GM23338 (cell line): Measurements from ENCODE around the gene USP21. TPM values are rescaled to one million over a fixed set of nuclear protein-coding genes. Genes with fewer than 3 reads are reported as not detected.

Source experiments
- ATAC-seq: fragments of 200-7000 bp; cut with Tn5 transposase; 3 replicates; pipeline ENCODE4 v1.9.1; 2020
- DNase-seq: peaks from one replicate; pipeline ENCODE4 v3.0.0-alpha.2; 2015; ENCODE audit warnings: low spot score
- H2AFZ ChIP-seq: fragments of 200-600 bp; sonication (generic); 2 replicates; pipeline ENCODE4 v1.8.0; 2016; ENCODE audit warnings: antibody characterized with exemption, mild to moderate bottlenecking, moderate library complexity
- H3F3A ChIP-seq: fragments of 200-600 bp; sonication (generic); replicated peaks from 2 replicates; pipeline ENCODE4 v1.8.0; 2017; ENCODE audit warnings: antibody characterized with exemption, mixed run types, low read depth
- H3K27ac ChIP-seq: fragments of 200-600 bp; sonication (generic); 2 replicates; pipeline ENCODE4 v1.6.1; 2016; ENCODE audit warnings: low read depth
- H3K27me3 ChIP-seq: fragments of 200-600 bp; sonication (generic); 2 replicates; pipeline ENCODE4 v1.8.0; 2016; ENCODE audit warnings: mild to moderate bottlenecking, mixed run types, moderate library complexity; ENCODE audit not compliant: insufficient read depth
- H3K36me3 ChIP-seq: fragments of 200-600 bp; sonication (generic); 2 replicates; pipeline ENCODE4 v1.8.0; 2016; ENCODE audit warnings: mild to moderate bottlenecking; ENCODE audit not compliant: insufficient read depth
- H3K4me1 ChIP-seq: fragments of 200-600 bp; sonication (generic); 2 replicates; pipeline ENCODE4 v1.8.0; 2016; ENCODE audit warnings: mild to moderate bottlenecking, moderate library complexity; ENCODE audit not compliant: insufficient read depth
- H3K4me2 ChIP-seq: fragments of 200-600 bp; sonication (generic); 2 replicates; pipeline ENCODE4 v1.7.1; 2017; ENCODE audit warnings: mixed run types
- H3K4me3 ChIP-seq: fragments of 200-600 bp; sonication (generic); 2 replicates; pipeline ENCODE4 v1.6.1; 2016; ENCODE audit warnings: mixed run types
- H3K79me2 ChIP-seq: fragments of 200-600 bp; sonication (generic); replicated peaks from 2 replicates; pipeline ENCODE4 v1.8.0; 2017; ENCODE audit warnings: mild to moderate bottlenecking; ENCODE audit not compliant: insufficient read depth
- H3K9me2 ChIP-seq: fragments of 200-600 bp; sonication (generic); 2 replicates; pipeline ENCODE4 v1.8.0; 2017; ENCODE audit not compliant: insufficient read depth
- H4K20me1 ChIP-seq: fragments of 200-600 bp; sonication (generic); replicated peaks from 2 replicates; pipeline ENCODE4 v1.8.0; 2017; ENCODE audit warnings: mild to moderate bottlenecking; ENCODE audit not compliant: insufficient read depth
- H3K27ac Mint-ChIP-seq: 2 replicates; pipeline ENCODE4 v1.8.0; 2020; ENCODE audit warnings: inconsistent platforms, mild to moderate bottlenecking, moderate library complexity, mixed read lengths
- H3K27me3 Mint-ChIP-seq: 3 replicates; pipeline ENCODE4 v1.8.0; 2022; ENCODE audit warnings: low read depth, mild to moderate bottlenecking, moderate library complexity, mixed read lengths, inconsistent platforms; ENCODE audit not compliant: insufficient read depth, poor library complexity
- H3K36me3 Mint-ChIP-seq: 3 replicates; pipeline ENCODE4 v1.8.0; 2021; ENCODE audit warnings: low read depth, mild to moderate bottlenecking, inconsistent platforms, moderate library complexity, mixed read lengths
- H3K4me1 Mint-ChIP-seq: 3 replicates; pipeline ENCODE4 v1.8.0; 2020; ENCODE audit warnings: mild to moderate bottlenecking, inconsistent platforms, mixed read lengths
- H3K4me3 Mint-ChIP-seq: 3 replicates; pipeline ENCODE4 v1.8.0; 2021; ENCODE audit warnings: moderate library complexity, mild to moderate bottlenecking, inconsistent platforms, mixed read lengths
- H3K9me3 Mint-ChIP-seq: 3 replicates; pipeline ENCODE4 v1.8.0; 2020; ENCODE audit warnings: moderate library complexity, mild to moderate bottlenecking, inconsistent platforms, mixed read lengths
- CREB1 ChIP-seq: fragments of 250-450 bp; sonication (Bioruptor Pico); IDR thresholded peaks from 2 replicates; pipeline ENCODE4 v1.5.0; 2020; ENCODE audit warnings: low read depth, mild to moderate bottlenecking, moderate library complexity
- EZH2 ChIP-seq: fragments of 200-600 bp; sonication (generic); IDR thresholded peaks from one replicate; pipeline ENCODE4 v1.8.0; 2017; ENCODE audit warnings: antibody characterized with exemption, mild to moderate bottlenecking, low read depth; ENCODE audit not compliant: unreplicated experiment
- EZH2phosphoT487 ChIP-seq: fragments of 200-600 bp; sonication (generic); IDR thresholded peaks from one replicate; pipeline ENCODE4 v1.8.1; 2018; ENCODE audit warnings: antibody characterized with exemption; ENCODE audit not compliant: unreplicated experiment
- JUNB ChIP-seq: IDR thresholded peaks from one replicate; pipeline ENCODE4 v1.6.1; 2016; ENCODE audit warnings: antibody characterized with exemption; ENCODE audit not compliant: unreplicated experiment
- NANOG ChIP-seq: IDR thresholded peaks from 2 replicates; pipeline ENCODE4 v1.6.1; 2016; ENCODE audit warnings: antibody characterized with exemption, borderline replicate concordance
- POLR2AphosphoS5 ChIP-seq: IDR thresholded peaks from 2 replicates; pipeline ENCODE4 v1.6.1; 2016; ENCODE audit warnings: antibody characterized with exemption, low read depth
- STAT1 ChIP-seq: IDR thresholded peaks from one replicate; pipeline ENCODE4 v1.6.1; 2016; ENCODE audit warnings: antibody characterized with exemption; ENCODE audit not compliant: unreplicated experiment
- ZNF114 ChIP-seq: fragments of 250-450 bp; sonication (Bioruptor Pico); IDR thresholded peaks from 2 replicates; pipeline ENCODE4 v1.5.0; 2020; ENCODE audit warnings: mild to moderate bottlenecking, moderate library complexity
- ZNF331 ChIP-seq: fragments of 250-450 bp; sonication (Bioruptor Pico); IDR thresholded peaks from 2 replicates; pipeline ENCODE4 v1.5.0; 2020; ENCODE audit warnings: low read depth, mild to moderate bottlenecking, moderate library complexity
- polyA plus RNA-seq: library from polyadenylated mRNA; unstranded; fragments of >200 nt; fragmentation: Nextera tagmentation; extraction: Ambion mirVana; gene quantifications from 2 replicates; pipeline ENCODE4 v1.2.1, GENCODE V29; 2016
- total RNA-seq: library from RNA; depleted of rRNA; stranded (reverse); fragments of >200 nt; shearing (Covaris generic); gene quantifications from 2 replicates; pipeline ENCODE4 v1.2.3, GENCODE V29; 2014
- TF ChIP-seq, protein P1 (sequence below): fragments of 250-450 bp; sonication (Bioruptor Pico); IDR thresholded peaks from 2 replicates; pipeline ENCODE4 v1.5.0; 2020; ENCODE audit warnings: mild to moderate bottlenecking, moderate library complexity
- TF ChIP-seq, protein P2 (sequence below): IDR thresholded peaks from one replicate; pipeline ENCODE4 v1.6.1; 2018; ENCODE audit warnings: antibody characterized with exemption; ENCODE audit not compliant: unreplicated experiment
- TF ChIP-seq, protein P3 (sequence below): IDR thresholded peaks from 2 replicates; pipeline ENCODE4 v1.6.1; 2016; ENCODE audit warnings: antibody characterized with exemption
- TF ChIP-seq, protein P4 (sequence below), 2 experiments: fragments of 200-600 bp in 1 of 2; sonication (generic) in 1 of 2; conservative IDR thresholded peaks; 2 replicates each; pipeline versions ENCODE4 v1.5.1 to v1.6.1; 2016 to 2017; ENCODE audit warnings: antibody characterized with exemption in 2 of 2, low read depth in 2 of 2, mild to moderate bottlenecking in 2 of 2, moderate library complexity in 1 of 2

The USP21 gene
- total and polyA plus RNA-seq, 2 experiments from 2014 or later: 17.9 to 25.6 TPM

DNA sequence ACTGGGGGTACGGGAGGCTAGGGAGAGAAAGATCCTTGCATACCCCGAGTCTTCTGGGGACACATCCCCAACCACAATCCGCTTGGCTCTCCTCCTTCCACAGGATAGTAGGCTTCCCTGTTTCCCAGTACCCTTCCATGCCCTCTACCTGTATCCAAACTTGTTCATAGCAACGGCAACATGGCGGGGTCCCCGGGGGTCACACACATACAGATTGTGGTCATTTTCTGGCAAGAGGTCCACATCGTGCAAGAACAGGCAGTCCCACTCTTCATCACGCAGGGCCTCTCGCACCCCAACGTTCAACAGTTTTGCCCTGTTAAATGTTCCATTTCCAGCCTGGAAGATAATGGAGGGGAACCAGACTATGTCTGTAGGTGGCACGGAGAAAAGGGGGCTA lies 14.4 kb downstream of the USP21 start:
- TF ChIP-seq ZNF331 (CRISPR knock-in tag): no peak
- no peak for TF ChIP-seq STAT1
- no peak for TF ChIP-seq EZH2
- TF ChIP-seq ZNF114: no peak
- no peak for TF ChIP-seq POLR2AphosphoS5
- TF ChIP-seq, protein P1, sequence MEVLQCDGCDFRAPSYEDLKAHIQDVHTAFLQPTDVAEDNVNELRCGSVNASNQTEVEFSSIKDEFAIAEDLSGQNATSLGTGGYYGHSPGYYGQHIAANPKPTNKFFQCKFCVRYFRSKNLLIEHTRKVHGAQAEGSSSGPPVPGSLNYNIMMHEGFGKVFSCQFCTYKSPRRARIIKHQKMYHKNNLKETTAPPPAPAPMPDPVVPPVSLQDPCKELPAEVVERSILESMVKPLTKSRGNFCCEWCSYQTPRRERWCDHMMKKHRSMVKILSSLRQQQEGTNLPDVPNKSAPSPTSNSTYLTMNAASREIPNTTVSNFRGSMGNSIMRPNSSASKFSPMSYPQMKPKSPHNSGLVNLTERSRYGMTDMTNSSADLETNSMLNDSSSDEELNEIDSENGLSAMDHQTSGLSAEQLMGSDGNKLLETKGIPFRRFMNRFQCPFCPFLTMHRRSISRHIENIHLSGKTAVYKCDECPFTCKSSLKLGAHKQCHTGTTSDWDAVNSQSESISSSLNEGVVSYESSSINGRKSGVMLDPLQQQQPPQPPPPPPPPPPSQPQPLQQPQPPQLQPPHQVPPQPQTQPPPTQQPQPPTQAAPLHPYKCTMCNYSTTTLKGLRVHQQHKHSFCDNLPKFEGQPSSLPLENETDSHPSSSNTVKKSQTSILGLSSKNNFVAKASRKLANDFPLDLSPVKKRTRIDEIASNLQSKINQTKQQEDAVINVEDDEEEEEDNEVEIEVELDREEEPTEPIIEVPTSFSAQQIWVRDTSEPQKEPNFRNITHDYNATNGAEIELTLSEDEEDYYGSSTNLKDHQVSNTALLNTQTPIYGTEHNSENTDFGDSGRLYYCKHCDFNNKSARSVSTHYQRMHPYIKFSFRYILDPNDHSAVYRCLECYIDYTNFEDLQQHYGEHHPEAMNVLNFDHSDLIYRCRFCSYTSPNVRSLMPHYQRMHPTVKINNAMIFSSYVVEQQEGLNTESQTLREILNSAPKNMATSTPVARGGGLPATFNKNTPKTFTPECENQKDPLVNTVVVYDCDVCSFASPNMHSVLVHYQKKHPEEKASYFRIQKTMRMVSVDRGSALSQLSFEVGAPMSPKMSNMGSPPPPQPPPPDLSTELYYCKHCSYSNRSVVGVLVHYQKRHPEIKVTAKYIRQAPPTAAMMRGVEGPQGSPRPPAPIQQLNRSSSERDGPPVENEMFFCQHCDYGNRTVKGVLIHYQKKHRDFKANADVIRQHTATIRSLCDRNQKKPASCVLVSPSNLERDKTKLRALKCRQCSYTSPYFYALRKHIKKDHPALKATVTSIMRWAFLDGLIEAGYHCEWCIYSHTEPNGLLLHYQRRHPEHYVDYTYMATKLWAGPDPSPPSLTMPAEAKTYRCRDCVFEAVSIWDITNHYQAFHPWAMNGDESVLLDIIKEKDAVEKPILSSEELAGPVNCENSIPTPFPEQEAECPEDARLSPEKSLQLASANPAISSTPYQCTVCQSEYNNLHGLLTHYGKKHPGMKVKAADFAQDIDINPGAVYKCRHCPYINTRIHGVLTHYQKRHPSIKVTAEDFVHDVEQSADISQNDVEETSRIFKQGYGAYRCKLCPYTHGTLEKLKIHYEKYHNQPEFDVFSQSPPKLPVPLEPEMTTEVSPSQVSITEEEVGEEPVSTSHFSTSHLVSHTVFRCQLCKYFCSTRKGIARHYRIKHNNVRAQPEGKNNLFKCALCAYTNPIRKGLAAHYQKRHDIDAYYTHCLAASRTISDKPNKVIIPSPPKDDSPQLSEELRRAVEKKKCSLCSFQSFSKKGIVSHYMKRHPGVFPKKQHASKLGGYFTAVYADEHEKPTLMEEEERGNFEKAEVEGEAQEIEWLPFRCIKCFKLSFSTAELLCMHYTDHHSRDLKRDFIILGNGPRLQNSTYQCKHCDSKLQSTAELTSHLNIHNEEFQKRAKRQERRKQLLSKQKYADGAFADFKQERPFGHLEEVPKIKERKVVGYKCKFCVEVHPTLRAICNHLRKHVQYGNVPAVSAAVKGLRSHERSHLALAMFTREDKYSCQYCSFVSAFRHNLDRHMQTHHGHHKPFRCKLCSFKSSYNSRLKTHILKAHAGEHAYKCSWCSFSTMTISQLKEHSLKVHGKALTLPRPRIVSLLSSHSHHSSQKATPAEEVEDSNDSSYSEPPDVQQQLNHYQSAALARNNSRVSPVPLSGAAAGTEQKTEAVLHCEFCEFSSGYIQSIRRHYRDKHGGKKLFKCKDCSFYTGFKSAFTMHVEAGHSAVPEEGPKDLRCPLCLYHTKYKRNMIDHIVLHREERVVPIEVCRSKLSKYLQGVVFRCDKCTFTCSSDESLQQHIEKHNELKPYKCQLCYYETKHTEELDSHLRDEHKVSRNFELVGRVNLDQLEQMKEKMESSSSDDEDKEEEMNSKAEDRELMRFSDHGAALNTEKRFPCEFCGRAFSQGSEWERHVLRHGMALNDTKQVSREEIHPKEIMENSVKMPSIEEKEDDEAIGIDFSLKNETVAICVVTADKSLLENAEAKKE: no peak
- TF ChIP-seq, protein P2, sequence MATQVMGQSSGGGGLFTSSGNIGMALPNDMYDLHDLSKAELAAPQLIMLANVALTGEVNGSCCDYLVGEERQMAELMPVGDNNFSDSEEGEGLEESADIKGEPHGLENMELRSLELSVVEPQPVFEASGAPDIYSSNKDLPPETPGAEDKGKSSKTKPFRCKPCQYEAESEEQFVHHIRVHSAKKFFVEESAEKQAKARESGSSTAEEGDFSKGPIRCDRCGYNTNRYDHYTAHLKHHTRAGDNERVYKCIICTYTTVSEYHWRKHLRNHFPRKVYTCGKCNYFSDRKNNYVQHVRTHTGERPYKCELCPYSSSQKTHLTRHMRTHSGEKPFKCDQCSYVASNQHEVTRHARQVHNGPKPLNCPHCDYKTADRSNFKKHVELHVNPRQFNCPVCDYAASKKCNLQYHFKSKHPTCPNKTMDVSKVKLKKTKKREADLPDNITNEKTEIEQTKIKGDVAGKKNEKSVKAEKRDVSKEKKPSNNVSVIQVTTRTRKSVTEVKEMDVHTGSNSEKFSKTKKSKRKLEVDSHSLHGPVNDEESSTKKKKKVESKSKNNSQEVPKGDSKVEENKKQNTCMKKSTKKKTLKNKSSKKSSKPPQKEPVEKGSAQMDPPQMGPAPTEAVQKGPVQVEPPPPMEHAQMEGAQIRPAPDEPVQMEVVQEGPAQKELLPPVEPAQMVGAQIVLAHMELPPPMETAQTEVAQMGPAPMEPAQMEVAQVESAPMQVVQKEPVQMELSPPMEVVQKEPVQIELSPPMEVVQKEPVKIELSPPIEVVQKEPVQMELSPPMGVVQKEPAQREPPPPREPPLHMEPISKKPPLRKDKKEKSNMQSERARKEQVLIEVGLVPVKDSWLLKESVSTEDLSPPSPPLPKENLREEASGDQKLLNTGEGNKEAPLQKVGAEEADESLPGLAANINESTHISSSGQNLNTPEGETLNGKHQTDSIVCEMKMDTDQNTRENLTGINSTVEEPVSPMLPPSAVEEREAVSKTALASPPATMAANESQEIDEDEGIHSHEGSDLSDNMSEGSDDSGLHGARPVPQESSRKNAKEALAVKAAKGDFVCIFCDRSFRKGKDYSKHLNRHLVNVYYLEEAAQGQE: no peak
- TF ChIP-seq, protein P3, sequence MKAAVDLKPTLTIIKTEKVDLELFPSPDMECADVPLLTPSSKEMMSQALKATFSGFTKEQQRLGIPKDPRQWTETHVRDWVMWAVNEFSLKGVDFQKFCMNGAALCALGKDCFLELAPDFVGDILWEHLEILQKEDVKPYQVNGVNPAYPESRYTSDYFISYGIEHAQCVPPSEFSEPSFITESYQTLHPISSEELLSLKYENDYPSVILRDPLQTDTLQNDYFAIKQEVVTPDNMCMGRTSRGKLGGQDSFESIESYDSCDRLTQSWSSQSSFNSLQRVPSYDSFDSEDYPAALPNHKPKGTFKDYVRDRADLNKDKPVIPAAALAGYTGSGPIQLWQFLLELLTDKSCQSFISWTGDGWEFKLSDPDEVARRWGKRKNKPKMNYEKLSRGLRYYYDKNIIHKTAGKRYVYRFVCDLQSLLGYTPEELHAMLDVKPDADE: no peak
- no peak for TF ChIP-seq EZH2phosphoT487
- TF ChIP-seq CREB1 (CRISPR knock-in tag): no peak
- no peak for TF ChIP-seq JUNB
- TF ChIP-seq NANOG: no peak
- TF ChIP-seq, protein P4, sequence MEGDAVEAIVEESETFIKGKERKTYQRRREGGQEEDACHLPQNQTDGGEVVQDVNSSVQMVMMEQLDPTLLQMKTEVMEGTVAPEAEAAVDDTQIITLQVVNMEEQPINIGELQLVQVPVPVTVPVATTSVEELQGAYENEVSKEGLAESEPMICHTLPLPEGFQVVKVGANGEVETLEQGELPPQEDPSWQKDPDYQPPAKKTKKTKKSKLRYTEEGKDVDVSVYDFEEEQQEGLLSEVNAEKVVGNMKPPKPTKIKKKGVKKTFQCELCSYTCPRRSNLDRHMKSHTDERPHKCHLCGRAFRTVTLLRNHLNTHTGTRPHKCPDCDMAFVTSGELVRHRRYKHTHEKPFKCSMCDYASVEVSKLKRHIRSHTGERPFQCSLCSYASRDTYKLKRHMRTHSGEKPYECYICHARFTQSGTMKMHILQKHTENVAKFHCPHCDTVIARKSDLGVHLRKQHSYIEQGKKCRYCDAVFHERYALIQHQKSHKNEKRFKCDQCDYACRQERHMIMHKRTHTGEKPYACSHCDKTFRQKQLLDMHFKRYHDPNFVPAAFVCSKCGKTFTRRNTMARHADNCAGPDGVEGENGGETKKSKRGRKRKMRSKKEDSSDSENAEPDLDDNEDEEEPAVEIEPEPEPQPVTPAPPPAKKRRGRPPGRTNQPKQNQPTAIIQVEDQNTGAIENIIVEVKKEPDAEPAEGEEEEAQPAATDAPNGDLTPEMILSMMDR (conservative IDR thresholded peaks at IDR 0.05; ENCODE audit: low read depth in 2 of 2): no peak
- H3K4me2 ChIP-seq: no peak overlapping the region
- DNase-seq: no peak
- H3F3A ChIP-seq: 0 out of 2 replicates have a peak, but pooled peaks cover 3% of the 10 kb centered on the region
- H3K9me3 Mint-ChIP-seq: no peaks in the 10 kb centered on the region
- no peaks in the 10 kb centered on the region for H3K9me2 ChIP-seq
- no peak overlapping the region for H3K27ac Mint-ChIP-seq
- H3K79me2 ChIP-seq: peaks cover 8% of the 10 kb centered on the region
- peaks cover 15% of the 10 kb centered on the region for H3K4me1 Mint-ChIP-seq
- H3K27ac ChIP-seq: no peak overlapping the region
- peaks cover 17% of the 10 kb centered on the region for H3K36me3 ChIP-seq
- H3K4me3 ChIP-seq: no peak overlapping the region
- H3K4me3 Mint-ChIP-seq: no peak overlapping the region
- no peak for ATAC-seq
- peaks cover 15% of the 10 kb centered on the region; the same call in 1 of the 2 replicates for H3K4me1 ChIP-seq
- H3K27me3 Mint-ChIP-seq: peaks cover 6% of the 10 kb centered on the region
- no peaks in the 10 kb centered on the region for H3K27me3 ChIP-seq
- peaks cover 54% of the 10 kb centered on the region for H3K36me3 Mint-ChIP-seq
- H4K20me1 ChIP-seq: peaks cover 6% of the 10 kb centered on the region; the same call in 1 of the 2 replicates
- no peak overlapping the region for H2AFZ ChIP-seq
